GOT3 (cell line): Measurements from ENCODE around the gene TGFB1I1.
"Not testable (repeated sequence)": the region's sequence is repeated elsewhere in the genome, so short reads cannot be mapped to it uniquely, and the experiment has no call there.

Experiments used
- DNase-seq: peaks from one replicate; lab custom pipeline; 2025; ENCODE audit warnings: mixed read lengths; lab: John Stamatoyannopoulos, UW

The TGFB1I1 gene

DNA sequence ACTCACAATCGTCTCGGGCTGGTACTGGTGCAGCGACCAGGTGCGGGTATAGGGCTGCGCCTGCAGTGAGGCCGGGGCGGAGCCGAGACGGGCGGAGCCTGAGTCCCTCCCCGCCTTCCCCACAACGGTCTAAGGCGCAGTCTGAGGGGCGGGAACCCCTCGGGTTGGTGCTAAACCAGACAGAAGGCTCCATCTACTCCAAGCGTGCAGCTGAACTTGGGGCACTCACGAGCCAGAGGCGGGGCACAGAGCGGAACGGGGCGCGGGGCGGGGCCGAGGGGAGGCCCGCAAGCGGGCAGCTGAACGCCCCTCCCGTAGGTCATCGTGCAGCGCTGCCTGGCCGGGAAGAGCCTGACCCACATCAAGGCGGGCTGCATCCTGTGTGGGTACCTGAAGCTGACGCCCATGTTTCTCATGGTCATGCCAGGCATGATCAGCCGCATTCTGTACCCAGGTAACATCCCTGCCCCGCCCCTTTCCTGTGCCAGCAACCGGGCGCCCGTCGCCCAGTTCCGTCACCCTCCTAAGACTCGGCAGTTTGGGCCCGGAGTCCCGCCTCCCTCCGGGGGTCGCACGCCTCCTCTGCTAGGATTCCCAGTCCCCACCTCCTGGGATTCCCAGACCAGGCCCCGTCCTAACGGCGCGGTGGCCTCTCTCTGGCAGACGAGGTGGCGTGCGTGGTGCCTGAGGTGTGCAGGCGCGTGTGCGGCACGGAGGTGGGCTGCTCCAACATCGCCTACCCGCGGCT is 15.9 kb downstream of the TGFB1I1 start:
- no peak for DNase-seq

DNA sequence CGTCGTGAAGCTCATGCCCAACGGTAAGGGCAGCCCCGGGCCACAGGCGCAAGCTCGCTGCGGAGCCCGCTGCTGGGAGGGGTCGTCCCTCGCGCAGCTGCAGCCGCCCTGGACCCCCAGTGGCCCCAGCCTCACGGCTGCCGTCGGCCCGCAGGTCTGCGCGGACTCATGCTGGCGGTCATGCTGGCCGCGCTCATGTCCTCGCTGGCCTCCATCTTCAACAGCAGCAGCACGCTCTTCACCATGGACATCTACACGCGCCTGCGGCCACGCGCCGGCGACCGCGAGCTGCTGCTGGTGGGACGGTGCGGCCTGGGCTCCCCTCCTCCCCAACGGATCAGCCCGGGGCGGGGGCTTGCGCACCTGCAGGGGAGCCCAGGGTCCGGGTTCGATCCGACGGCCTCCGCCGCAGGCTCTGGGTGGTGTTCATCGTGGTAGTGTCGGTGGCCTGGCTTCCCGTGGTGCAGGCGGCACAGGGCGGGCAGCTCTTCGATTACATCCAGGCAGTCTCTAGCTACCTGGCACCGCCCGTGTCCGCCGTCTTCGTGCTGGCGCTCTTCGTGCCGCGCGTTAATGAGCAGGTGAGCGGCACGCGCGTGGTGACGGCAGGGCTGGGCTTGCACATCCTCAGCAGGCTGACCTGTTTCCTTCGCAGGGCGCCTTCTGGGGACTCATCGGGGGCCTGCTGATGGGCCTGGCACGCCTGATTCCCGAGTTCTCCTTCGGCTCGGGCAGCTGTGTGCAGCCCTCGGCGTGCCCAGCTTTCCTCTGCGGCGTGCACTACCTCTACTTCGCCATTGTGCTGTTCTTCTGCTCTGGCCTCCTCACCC is 16.7 kb downstream of the TGFB1I1 start:
- DNase-seq = no peak

- DNase-seq = no peak
These were observed 17.3 kb downstream of the TGFB1I1 start for GRCh38 chr16:31489298-31489564.

DNA sequence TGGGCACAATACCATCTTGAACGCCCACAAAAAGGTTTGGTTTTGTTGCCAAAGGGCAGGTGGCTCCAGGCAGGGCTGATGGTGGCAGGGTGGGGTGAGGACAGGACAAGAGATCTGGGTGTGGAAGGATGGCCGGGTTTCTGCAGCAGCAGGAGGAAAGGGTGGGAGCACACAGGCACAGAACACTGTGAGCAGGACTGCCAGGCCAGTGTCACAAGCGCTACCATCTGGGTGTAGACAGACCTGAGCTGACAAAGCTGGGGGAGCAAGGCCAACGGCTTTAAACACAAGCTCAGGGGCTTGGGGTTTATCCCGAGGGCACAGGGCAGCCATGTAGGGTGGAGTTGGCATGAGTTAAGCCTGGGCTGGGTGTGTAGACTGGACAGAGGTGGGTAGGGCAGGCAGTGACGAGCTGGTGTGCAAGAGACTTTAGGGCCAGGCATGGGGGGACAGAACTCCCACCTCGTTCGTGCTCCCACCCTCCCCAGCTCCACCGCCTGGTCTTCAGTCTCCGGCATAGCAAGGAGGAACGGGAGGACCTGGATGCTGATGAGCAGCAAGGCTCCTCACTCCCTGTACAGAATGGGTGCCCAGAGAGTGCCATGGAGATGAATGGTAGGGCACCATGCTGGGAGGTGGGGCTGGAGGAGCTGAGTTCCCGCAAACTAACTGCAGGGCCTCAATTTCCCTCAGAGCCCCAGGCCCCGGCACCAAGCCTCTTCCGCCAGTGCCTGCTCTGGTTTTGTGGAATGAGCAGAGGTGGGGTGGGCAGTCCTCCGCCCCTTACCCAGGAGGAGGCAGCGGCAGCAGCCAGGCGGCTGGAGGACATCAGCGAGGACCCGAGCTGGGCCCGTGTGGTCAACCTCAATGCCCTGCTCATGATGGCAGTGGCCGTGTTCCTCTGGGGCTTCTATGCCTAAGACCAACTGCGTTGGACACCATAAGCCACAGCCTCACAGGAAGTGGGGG is 17.9 kb downstream of the TGFB1I1 start:
- DNase-seq = no peak

- no peak for DNase-seq
These were observed 19.9 kb downstream of the TGFB1I1 start for GRCh38 chr16:31491778-31492418.

DNA sequence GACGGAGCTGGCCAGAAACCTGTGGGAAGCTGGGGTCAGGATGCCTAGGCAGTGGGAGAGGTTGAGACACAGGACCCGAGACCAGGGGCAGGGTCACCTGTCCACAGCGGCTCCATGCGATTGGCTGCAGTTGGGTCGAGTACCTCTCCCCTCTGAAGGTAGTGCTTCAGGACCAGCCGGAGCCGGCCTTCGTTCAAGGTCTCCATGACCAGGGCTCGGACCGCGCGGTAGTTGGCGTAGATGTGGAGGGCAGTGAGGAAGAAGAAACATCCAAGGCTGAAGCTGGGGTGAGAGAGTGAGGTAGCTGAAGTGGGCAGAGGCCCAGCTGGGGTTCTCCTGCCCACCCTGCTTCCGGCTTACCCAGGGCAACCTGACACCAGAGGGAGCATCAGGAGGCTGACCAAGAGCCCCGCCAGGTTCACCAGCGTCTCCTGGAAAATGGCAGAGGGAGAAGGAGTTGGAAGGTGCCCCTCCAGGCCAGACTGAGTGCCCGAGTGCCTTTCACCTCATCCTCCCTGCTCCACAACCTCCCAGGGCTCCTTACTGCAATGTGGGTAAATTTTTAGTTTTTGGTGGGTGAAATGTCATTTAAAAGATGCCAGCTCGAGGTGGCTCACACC is 21.7 kb downstream of the TGFB1I1 start:
- DNase-seq = no peak

GRCh38 chr16:31496670-31497069 is 24.7 kb downstream of the TGFB1I1 start:
- no peak for DNase-seq

- DNase-seq = no peak
These were observed 26.5 kb downstream of the TGFB1I1 start for GRCh38 chr16:31498493-31498892.

GRCh38 chr16:31499928-31500327 is 28.0 kb downstream of the TGFB1I1 start:
- no peak for DNase-seq

DNA sequence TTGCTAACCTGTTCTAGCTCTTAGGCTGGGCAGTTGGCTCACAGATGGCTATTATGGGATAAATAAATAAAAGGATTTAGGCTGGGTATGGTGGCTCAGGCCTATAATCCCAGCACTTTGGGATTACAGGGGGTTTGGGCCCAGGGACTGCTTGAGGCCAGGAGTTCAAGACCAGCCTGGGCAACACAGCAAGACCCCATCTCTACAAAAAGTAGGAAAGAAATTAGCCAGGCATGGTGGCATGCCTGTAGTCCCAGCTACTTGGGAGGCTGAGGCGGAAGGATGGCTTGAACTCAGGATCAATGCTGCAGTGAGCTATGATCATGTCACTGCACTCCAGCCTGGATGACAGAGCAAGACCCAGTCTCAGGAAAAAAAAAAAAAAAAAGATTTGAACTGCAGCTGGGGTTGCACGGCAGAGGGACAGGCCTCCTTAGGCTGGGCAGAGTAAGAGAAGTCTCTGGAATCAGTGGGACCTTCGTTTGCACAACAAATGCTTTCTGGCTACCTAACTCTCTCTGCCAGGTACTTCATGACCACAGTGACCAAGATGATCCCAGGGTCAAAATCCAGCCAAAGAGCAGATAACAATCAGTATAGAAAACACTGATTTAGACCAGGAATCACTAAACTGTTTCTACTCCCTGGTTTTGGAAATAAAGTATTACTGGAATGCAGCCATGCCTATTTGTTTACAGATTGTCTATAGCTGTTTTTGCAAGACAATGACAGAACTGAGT is 29.4 kb downstream of the TGFB1I1 start:
- no peak for DNase-seq

DNA sequence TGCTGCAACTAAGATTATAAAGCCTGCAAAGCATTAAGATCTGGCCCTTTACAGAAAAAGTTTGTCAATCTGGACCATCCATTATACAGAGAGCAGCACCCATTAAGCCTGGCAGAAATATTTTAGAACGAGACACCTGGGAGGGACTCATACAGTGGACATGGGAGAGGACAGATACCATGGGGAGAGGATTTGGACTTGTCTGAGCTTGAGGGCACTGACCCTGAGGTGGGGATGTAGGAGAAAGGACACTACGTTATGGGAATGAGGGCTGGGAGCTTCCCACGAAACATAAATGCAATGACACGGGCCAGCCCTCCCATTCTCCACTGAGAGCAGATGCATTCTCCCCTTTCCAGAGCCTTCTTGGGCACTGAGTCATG is 30.0 kb downstream of the TGFB1I1 start:
- no peak for DNase-seq

DNA sequence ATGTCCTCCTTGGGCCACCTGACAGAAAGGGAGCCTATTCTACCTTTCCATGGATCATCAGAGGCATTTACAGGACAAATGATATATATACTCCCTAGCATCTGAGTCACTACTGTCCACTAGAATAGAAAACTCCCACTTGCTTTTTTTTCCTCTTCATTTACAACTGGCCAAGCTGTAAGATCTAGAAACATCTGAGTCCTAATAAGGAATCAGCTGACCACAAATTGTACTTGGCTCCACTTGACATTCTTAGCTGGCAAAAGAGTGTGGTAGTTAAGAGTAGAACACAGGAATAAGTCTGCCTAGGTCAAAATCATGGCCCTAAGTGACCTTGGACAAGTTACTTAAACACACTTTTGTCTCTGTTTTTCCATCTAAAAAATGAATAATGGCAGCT is 31.0 kb downstream of the TGFB1I1 start:
- no peak for DNase-seq

DNA sequence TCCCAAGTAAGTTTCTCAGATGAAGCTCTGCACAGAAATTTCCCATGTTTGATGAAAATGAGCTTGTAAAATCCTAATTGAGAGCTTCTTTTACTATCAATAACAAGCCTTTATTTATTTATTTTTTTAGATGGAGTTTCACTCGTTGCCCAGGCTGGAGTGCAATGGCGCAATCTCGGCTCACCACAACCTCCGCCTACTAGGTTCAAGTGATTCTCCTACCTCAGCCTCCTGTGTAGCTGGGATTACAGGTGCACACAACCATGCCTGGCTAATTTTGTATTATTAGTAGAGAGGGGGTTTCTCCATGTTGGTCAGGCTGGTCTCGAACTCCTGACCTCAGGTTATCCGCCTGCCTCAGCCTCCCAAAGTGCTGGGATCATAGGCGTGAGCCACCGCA is 31.6 kb downstream of the TGFB1I1 start:
- not testable (repeated sequence) for DNase-seq

- DNase-seq = no peak
These were observed 32.2 kb downstream of the TGFB1I1 start for GRCh38 chr16:31504159-31504558.

DNA sequence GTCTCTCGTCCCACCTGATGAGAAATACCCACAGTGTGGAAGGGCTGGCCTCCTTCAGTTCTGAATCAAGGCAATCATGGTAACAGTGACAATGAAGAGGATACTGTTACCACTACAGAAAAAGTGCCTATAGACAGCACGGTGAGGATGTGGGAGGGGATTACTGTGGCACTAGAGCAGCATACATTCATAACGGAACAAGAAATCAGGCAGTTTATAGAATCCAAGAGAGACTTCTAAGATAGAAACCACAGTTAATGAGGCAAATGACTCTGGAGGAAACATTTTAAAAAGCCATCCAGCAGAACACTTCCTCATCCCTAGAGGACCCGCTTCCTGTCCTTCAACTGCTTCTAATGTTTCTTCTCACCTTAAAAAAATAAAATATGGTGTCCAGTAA is 33.5 kb downstream of the TGFB1I1 start:
- DNase-seq = no peak

DNA sequence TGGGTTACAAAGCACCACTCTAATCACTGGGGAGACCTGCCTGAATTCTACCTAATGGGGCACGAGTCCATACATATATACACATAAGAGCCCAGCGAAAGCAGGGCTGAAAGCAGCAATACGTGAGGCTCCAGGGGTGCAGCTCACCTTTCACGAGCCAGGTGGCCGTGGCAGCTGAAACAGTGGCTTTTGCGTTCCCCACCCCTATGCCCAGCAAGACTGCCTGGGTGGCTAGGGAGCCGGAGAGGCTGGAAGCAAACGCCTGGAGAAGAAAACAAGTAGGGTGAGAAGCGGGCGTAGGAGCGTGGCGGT is 35.6 kb downstream of the TGFB1I1 start:
- DNase-seq = no peak

DNA sequence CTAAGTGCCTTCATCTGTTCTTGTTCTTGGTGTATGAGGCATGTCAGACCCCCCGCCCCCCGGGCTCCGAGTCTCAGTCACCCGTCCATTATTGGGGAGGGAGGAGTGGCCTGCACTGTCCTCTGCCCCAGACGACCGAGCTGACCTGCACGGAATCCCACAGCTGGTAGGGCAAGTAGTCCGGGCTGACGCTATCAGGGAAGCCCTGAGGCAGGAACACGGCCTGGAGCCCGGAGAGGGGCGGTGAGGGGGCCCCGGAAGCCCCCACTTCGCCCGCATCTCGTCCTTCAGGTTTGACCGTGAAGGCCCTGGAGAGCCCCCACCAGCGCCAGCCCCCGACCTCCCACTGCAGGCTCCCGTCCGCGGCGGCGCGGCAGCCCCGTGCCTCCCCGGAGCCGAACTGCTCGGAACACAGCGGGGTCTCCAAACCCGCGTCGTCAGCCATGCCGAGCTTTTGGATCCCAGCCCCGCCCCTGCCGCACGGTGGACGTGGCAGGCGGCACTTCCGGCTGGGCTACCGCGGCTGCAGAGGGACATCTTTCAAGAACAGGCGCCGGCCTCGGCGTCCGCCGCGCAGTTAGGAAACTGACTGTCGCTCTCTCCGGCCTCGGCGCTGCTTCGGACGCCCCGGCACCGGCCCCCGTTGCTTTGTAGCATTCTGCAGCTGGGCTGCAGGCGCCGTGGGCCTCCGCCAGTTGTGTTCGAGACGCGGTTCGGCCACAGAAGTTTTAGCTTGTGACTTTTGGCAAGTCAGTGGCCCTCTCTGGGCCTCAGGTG is 36.2 kb downstream of the TGFB1I1 start, which contains the start of gene RUSF1:
Gene RUSF1, minus strand, starts transcription at position 463 of the 777 bp plus-strand sequence. Its CDS starts 18 bp downstream, at position 445.
- DNase-seq = peak; percentile 62

DNA sequence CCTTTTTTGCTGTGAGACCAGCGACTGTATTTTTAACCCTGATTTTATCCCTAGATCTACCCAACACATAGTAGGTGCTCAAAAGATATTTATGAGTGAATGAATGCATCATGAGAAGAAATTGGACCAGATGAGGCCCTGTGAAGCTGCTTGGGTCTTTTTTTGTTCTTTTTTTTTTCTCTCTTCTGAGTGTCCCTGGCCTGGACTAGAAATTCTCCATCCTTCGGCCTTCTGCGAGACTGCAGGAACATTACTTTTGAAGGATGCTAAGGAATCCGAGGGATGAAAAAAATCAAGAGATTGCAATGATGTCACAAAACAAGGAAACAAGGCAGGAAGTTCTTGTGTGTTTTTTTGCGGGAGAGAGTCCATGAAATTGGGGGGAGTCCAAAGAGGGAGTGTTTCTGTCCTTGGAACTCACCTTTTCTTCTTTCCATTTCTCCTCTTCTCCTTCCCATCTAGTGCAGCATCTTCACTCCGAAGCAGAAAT is 36.8 kb downstream of the TGFB1I1 start:
- no peak for DNase-seq

GRCh38 chr16:31513126-31513525 is 41.2 kb downstream of the TGFB1I1 start:
- DNase-seq = no peak

DNA sequence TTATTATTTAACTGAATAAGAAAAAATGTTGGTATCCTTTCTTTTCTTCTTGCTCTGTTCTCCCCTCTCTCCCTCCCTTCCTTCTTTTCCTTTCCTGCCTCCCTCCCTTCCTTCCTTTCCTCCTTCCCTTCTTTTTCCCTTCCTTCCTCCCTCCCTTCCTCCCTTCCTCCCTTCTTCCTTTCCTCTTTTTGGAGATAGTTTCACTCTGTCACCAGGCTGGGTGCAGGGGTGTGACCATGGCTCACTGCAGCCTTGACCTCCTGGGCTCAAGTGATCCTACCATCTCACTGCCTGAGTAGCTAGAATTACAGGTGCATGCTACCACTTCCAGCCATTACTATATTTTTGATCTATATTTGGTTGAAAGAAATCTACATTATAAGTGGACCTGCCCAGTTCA is 41.9 kb downstream of the TGFB1I1 start:
- no peak for DNase-seq
